GM20000 (cell line): ENCODE data around the gene LPP.

Experiments used
- DNase-seq: peaks from one replicate; pipeline ENCODE4 v3.0.0; 2012; ENCODE audit warnings: low spot score
- TF ChIP-seq, protein P1 (sequence below): IDR thresholded peaks from 2 replicates; pipeline ENCODE4 v1.5.1; 2012; ENCODE audit warnings: mild to moderate bottlenecking, control low read depth; ENCODE audit errors: extremely low read depth, missing control alignments

LPP gene

DNA sequence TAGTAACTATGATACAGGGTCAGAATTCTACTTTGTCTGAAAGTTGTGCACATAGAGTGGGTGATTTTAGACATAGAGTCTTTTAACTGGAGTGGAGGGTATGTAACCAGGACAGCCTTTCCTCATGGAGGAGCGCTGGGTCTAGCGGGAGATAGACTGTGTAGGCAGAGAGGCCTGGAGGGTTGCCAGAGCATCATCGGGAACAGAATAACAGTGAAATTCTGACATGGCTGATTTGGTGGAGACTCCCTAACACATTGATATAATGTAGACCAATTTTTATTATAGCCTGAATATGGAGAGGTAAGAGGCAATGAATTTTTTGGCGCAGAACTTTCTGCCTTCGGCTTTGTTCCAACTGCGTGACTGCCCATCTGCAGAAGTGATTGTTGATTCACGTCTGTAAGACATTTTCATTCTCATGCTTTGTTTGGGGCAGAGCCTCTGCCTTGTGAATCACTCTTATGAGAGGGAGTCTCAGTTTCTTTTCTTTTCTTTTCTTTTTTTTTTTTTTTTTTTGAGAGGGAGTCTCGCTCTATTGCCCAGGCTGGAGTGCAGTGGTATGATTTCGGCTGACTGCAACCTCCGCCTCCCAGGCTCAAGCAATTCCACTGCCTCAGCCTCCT, 16.0 kb downstream of the LPP start:
- TF ChIP-seq, protein P1, sequence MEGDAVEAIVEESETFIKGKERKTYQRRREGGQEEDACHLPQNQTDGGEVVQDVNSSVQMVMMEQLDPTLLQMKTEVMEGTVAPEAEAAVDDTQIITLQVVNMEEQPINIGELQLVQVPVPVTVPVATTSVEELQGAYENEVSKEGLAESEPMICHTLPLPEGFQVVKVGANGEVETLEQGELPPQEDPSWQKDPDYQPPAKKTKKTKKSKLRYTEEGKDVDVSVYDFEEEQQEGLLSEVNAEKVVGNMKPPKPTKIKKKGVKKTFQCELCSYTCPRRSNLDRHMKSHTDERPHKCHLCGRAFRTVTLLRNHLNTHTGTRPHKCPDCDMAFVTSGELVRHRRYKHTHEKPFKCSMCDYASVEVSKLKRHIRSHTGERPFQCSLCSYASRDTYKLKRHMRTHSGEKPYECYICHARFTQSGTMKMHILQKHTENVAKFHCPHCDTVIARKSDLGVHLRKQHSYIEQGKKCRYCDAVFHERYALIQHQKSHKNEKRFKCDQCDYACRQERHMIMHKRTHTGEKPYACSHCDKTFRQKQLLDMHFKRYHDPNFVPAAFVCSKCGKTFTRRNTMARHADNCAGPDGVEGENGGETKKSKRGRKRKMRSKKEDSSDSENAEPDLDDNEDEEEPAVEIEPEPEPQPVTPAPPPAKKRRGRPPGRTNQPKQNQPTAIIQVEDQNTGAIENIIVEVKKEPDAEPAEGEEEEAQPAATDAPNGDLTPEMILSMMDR, result no peak
- no peak for DNase-seq

DNA sequence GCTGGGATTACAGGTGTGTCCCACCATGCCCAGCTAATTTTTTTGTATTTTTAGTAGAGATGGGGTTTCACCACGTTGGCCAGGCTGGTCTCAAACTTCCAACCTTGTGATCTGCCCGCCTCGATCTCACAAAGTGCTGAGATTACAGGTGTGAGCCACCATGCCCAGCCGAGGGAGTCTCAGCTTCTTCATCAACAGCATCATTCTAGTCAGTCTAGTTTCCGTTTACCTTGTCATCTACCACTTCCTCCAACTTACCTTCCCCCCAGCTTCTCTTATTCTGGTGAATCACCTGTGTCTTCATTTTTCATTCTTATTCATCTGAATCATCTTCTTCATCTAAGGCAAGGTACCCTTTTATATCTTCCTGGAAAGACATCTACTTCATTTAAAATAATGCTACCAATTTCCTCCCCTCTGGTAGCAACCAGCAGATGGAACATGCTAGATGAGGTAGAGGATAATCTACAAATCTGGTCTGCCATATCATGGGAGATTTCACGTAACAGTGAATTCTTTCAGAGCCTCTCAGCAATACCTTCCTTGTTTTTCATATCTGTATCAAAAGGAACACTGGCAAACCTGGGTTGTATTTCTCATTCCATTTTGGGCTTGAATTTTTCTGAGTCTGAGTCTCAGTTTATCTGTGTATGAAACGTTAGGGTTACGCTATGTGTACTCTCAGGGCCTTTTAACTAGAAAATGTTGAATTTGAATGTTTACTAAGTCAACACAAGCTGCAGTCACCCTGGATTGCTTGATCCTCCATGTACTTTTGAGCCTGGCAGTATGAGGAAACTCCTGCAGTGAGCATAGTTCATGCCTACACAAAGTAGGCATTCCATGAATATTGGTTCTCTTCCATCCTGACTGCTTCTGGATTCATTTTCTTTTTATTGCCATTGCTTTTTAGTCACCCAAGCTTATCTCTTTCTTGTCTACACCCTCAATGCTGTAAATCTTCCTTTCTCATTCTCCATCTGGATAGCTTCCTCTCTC, 16.8 kb downstream of the LPP start:
- TF ChIP-seq, protein P1, result no peak
- no peak for DNase-seq

DNA sequence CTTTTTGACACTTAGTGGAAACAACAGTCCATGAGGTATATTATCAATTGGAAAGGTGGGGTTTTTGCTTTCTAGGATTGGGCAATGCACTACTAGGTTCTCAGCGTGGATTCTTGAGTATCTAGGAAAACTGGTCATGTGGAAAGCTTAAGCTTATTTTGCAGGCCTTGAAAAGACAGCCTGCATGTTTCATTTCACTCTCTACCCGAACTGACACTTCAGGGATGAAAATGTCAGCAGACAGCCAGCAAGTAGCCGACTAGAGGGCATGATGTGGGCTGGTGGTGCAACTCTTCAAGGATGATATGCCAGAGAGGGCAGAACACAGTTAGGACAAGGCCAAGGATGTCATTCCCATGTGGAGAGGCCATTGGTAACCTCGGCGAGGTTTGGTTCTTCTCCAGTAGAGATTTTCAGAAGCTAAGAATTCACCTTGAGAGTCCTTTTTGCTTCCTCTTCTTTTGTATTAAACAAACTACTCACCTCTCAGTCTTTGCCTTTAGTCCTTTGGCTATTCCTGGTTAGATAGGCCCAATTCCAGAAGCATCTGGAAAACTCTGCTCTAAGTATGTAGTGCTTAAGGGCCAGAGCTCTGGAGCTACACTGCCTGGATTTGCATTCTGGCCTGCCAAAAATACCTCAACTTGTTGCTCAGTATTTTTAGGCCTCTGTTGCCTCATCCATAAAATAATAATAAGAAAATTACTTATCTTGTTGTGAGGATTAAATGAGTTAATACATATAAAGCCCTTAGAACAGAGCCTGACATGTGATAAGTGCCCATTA, 17.9 kb downstream of the LPP start:
- TF ChIP-seq, protein P1, result no peak
- DNase-seq, result no peak

DNA sequence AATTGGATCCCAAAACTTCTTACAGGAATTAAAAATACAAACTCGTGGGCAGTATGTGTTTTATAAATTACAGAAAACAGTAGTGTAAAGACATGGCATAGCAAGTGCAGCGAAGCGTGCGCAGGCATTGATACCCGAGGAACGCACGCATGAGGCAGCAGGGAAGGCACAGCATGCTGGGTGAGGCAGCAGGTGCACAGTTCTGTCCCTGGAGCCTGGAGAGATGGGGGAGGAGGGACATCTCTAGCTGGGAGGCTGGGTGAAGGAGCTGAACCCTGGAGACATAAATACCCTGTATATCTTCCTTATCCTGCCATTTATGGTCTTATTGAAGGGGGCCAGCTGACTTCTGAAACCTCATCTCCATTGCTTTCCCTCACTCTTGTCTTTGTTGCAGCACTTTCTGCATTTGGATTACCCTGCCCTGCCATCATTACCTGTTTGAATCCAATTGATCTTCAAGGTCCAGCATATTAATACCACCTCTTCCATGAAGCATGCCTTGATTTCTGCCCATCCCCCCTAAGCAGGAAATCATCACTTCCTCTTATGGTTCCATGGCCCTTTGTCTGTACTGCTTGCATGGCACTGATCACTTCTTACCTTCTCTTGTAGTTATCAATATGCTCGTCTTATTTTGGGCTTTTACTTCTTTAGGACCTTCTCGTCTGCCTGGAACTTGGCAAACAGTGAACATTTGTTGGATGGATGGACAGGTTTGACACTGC, 20.5 kb downstream of the LPP start:
- no peak for DNase-seq
- TF ChIP-seq, protein P1, result no peak

DNA sequence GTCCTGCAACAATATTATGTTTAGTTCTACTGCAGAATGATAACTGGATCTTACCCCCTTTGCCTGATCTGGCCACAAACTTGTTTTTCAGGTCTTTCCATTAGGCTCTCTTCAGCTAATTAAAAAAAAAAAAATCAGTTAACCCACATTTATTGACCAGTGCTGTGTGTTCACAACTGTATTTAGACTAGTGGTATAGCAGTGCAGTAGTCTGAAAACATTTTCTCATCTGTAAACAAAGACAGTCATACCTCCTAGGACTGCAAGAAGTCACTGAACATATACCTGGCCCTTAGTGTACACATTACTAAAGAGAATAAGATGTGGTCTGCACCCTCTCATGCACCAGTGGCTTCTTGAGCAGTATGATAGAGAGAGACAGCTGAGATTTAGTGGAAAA, 22.5 kb downstream of the LPP start:
- no peak for DNase-seq
- TF ChIP-seq, protein P1, result no peak

DNA sequence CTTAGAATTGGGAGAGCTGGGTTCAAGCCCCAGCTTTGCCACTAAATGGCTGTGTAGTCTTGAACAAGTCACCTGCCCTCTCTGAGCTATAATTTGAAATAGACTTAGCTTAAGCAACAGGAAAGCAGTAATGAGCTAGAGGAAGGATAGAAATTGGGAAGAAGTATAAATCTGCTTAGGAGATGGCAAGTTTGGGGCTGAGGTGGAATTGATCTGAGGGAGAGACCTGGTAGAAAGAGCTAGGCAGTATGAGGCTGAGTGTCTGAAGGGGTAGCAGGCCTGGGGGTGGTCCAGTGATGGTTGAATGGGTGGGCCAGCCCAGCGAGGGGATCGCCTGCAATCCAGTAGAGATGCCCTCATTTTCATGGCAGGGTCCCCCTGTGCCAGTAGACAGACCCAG, 22.9 kb downstream of the LPP start:
- DNase-seq, result no peak
- TF ChIP-seq, protein P1, result no peak
